ENCODE results near the gene OR51B2.

- TF ChIP-seq YY1 (IDR thresholded peaks at IDR 0.05; ENCODE audit: extremely low read depth, insufficient replicate concordance, low read depth, low read length): no peak
- no peak for TF ChIP-seq EZH2 (IDR thresholded peaks at IDR 0.05)
- no peak for TF ChIP-seq POLR2A (IDR thresholded peaks at IDR 0.05; ENCODE audit: borderline replicate concordance, extremely low read depth, insufficient read depth, insufficient read length)
- TF ChIP-seq POLR2AphosphoS5 (IDR thresholded peaks at IDR 0.05; ENCODE audit: low read depth, low read length): no peak
- no peak for TF ChIP-seq CTCF (IDR thresholded peaks at IDR 0.05 in 2 of 3, conservative IDR thresholded peaks at IDR 0.05 in 1 of 3; ENCODE audit: borderline replicate concordance in 1 of 3, insufficient read depth in 1 of 3, low read depth in 2 of 3, low read length in 2 of 3)
- TF ChIP-seq RAD21 (IDR thresholded peaks at IDR 0.05; ENCODE audit: low read depth): no peak
- TF ChIP-seq EZH2phosphoT487 (IDR thresholded peaks at IDR 0.05; ENCODE audit: borderline replicate concordance): no peak
- no peak for TF ChIP-seq TCF7L2 (IDR thresholded peaks at IDR 0.05; ENCODE audit: borderline replicate concordance, extremely low read depth, insufficient read depth, insufficient read length)
- no peak for TF ChIP-seq SRF (IDR thresholded peaks at IDR 0.05; ENCODE audit: low read depth)
- TF ChIP-seq FOSL1 (IDR thresholded peaks at IDR 0.05; ENCODE audit: low read depth): no peak
- TF ChIP-seq SP1 (IDR thresholded peaks at IDR 0.05; ENCODE audit: low read depth): no peak
- TF ChIP-seq ZNF274 (IDR thresholded peaks at IDR 0.05; ENCODE audit: low read depth, low read length): no peak
Measured at GRCh38 chr11:5324197-5324596, at the start of gene OR51B2.

All from HCT116 (cell line).